DOHH2 (cell line): ENCODE data around the gene HSPB7.
A peak's percentile ranks its signal among the peaks of the same experiment; 100 is the strongest.
"Not testable (repeated sequence)": the region's sequence is repeated elsewhere in the genome, so short reads cannot be mapped to it uniquely, and the experiment has no call there.

ENCODE experiments used
- H3F3A ChIP-seq: fragments of 200-600 bp; sonication (generic), shearing (Covaris generic); 2 replicates; pipeline ENCODE4 v1.6.0; 2016; ENCODE audit warnings: antibody characterized with exemption, mild to moderate bottlenecking; ENCODE audit not compliant: control insufficient read depth, insufficient read depth
- H3K27ac ChIP-seq: fragments of 200-600 bp; sonication (generic); 2 replicates; pipeline ENCODE4 v1.5.1; 2014; ENCODE audit warnings: low read depth, mild to moderate bottlenecking, low read length, moderate library complexity
- H3K27me3 ChIP-seq: fragments of 200-600 bp; sonication (generic); 2 replicates; pipeline ENCODE4 v1.6.1; 2014; ENCODE audit warnings: mild to moderate bottlenecking, low read length, mixed read lengths; ENCODE audit not compliant: control insufficient read depth
- H3K36me3 ChIP-seq: fragments of 200-600 bp; sonication (generic); 2 replicates; pipeline ENCODE4 v1.6.1; 2014; ENCODE audit warnings: mild to moderate bottlenecking, low read length, moderate library complexity, mixed read lengths; ENCODE audit not compliant: control insufficient read depth
- H3K4me1 ChIP-seq: fragments of 200-600 bp; sonication (generic); 2 replicates; pipeline ENCODE4 v1.6.1; 2014; ENCODE audit warnings: mild to moderate bottlenecking, low read length, mixed read lengths; ENCODE audit not compliant: control insufficient read depth
- H3K4me2 ChIP-seq: fragments of 200-600 bp; sonication (generic); 2 replicates; pipeline ENCODE4 v1.6.0; 2014; ENCODE audit warnings: mild to moderate bottlenecking, low read length, moderate library complexity
- H3K4me3 ChIP-seq: fragments of 200-600 bp; sonication (generic); 2 replicates; pipeline ENCODE4 v1.5.1; 2014; ENCODE audit warnings: mild to moderate bottlenecking, low read length, mixed read lengths
- H3K79me2 ChIP-seq: fragments of 200-600 bp; sonication (generic); 2 replicates; pipeline ENCODE4 v1.6.1; 2014; ENCODE audit warnings: mild to moderate bottlenecking, low read length, mixed read lengths; ENCODE audit not compliant: control insufficient read depth
- H3K9me2 ChIP-seq: fragments of 200-600 bp; sonication (generic); replicated peaks from 2 replicates; pipeline ENCODE4 v1.6.1; 2014; ENCODE audit warnings: mild to moderate bottlenecking, low read length, mixed read lengths; ENCODE audit not compliant: control insufficient read depth
- H3K9me3 ChIP-seq: fragments of 200-600 bp; sonication (generic); 2 replicates; pipeline ENCODE4 v1.6.1; 2014; ENCODE audit warnings: antibody characterized with exemption, low read length, mixed read lengths; ENCODE audit not compliant: control insufficient read depth, insufficient read depth
- H4K20me1 ChIP-seq: fragments of 200-600 bp; sonication (generic); 2 replicates; pipeline ENCODE4 v1.6.0; 2014; ENCODE audit warnings: low read depth, mild to moderate bottlenecking, antibody characterized with exemption, low read length, moderate library complexity; ENCODE audit not compliant: control insufficient read depth, insufficient read depth
- EZH2phosphoT487 ChIP-seq: fragments of 200-600 bp; sonication (generic); IDR thresholded peaks from 2 replicates; pipeline ENCODE4 v1.6.1; 2017; ENCODE audit warnings: borderline replicate concordance, mild to moderate bottlenecking, antibody characterized with exemption, low read length, moderate library complexity, mixed read lengths
- TF ChIP-seq, protein P1 (sequence below): fragments of 200-600 bp; sonication (generic); IDR thresholded peaks from one replicate; pipeline ENCODE4 v1.5.1; 2014; ENCODE audit warnings: antibody characterized with exemption, mild to moderate bottlenecking, low read depth, low read length; ENCODE audit not compliant: poor library complexity, severe bottlenecking

HSPB7 gene

GRCh38 chr1:16006010-16006409, 11.8 kb downstream of the HSPB7 start:
- peak overlapping the region; percentile 19 for H3K4me2 ChIP-seq
- no peaks in the 10 kb centered on the region for H3K79me2 ChIP-seq
- H3K4me1 ChIP-seq: peaks cover 27% of the 10 kb centered on the region
- no peaks in the 10 kb centered on the region for H3K9me3 ChIP-seq
- no peaks in the 10 kb centered on the region for H4K20me1 ChIP-seq
- no peak overlapping the region for H3K4me3 ChIP-seq
- no peaks in the 10 kb centered on the region for H3K9me2 ChIP-seq
- H3F3A ChIP-seq: no peaks in the 10 kb centered on the region
- H3K27me3 ChIP-seq: 0 out of 2 replicates have a peak, but pooled peaks cover 7% of the 10 kb centered on the region
- no peak overlapping the region for H3K27ac ChIP-seq
- TF ChIP-seq, protein P1, sequence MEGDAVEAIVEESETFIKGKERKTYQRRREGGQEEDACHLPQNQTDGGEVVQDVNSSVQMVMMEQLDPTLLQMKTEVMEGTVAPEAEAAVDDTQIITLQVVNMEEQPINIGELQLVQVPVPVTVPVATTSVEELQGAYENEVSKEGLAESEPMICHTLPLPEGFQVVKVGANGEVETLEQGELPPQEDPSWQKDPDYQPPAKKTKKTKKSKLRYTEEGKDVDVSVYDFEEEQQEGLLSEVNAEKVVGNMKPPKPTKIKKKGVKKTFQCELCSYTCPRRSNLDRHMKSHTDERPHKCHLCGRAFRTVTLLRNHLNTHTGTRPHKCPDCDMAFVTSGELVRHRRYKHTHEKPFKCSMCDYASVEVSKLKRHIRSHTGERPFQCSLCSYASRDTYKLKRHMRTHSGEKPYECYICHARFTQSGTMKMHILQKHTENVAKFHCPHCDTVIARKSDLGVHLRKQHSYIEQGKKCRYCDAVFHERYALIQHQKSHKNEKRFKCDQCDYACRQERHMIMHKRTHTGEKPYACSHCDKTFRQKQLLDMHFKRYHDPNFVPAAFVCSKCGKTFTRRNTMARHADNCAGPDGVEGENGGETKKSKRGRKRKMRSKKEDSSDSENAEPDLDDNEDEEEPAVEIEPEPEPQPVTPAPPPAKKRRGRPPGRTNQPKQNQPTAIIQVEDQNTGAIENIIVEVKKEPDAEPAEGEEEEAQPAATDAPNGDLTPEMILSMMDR: no peak
- TF ChIP-seq EZH2phosphoT487: no peak
- H3K36me3 ChIP-seq: no peaks in the 10 kb centered on the region

DNA sequence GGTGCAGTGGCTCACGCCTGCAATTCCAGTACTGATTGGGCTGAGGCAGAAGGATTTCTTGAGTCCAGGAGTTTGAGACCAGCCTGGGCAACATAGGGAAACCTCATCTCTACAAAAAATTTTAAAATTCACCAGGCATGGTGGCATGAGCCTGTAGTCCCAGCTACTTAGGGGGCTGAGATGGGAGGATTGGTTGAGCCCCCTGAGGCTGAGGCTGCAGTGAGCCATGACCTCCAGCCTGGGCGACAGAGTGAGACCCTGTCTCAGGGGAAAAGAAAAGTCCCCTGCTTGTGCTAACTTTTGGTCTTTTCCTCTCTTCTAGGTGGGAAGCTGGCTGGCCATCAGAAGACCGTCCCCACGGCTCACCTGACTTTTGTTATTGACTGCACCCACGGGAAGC, 12.2 kb downstream of the HSPB7 start:
- Histone ChIP-seq H3K9me2 (no peaks in the 10 kb centered on the region), H3K27ac (no peak overlapping the region), H3K4me3 (no peak overlapping the region), H3K4me1 (peaks cover 27% of the 10 kb centered on the region), H3K36me3 (no peaks in the 10 kb centered on the region), H3K4me2 (peak overlapping the region; percentile 19), H3F3A (no peaks in the 10 kb centered on the region), H4K20me1 (no peaks in the 10 kb centered on the region), H3K79me2 (no peaks in the 10 kb centered on the region), H3K27me3 (0 out of 2 replicates have a peak, but pooled peaks cover 7% of the 10 kb centered on the region), H3K9me3 (no peaks in the 10 kb centered on the region)
- TF ChIP-seq, protein P1: no peak
- TF ChIP-seq EZH2phosphoT487: no peak

DNA sequence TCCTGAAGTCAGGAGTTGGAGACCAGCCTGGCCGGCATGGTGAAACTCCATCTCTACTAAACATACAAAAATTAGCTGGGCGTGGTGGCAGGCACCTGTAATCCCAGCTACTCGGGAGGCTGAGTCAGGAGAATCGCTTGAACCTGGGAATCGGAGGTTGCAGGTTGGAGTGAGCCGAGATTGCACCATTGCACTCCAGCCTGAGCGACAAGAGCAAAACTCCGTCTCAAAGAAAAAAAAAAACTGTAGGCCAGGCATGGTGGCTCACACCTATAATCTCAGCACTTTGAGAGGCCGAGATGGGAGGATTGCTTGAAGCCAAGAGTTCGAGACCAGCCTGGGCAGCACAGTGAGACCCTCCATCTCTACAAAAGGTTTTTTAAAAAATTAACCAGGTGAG, 16.6 kb downstream of the HSPB7 start:
- not testable (repeated sequence) for H3K9me2 ChIP-seq, H3K27ac ChIP-seq, H3K36me3 ChIP-seq, H3K9me3 ChIP-seq, H3K4me3 ChIP-seq, H3F3A ChIP-seq, H3K79me2 ChIP-seq, H3K4me2 ChIP-seq, H4K20me1 ChIP-seq
- Histone ChIP-seq H3K27me3 (peaks cover 26% of the 10 kb centered on the region), H3K4me1 (peaks cover 18% of the 10 kb centered on the region)

- Histone ChIP-seq H3K4me3 (no peak overlapping the region), H3K4me2 (no peak overlapping the region), H4K20me1 (no peaks in the 10 kb centered on the region), H3K27me3 (peaks cover 19% of the 10 kb centered on the region), H3K9me2 (no peaks in the 10 kb centered on the region), H3K27ac (no peak overlapping the region), H3K79me2 (no peaks in the 10 kb centered on the region), H3K9me3 (no peaks in the 10 kb centered on the region), H3F3A (no peaks in the 10 kb centered on the region), H3K4me1 (no peaks in the 10 kb centered on the region), H3K36me3 (no peaks in the 10 kb centered on the region)
- no peak for TF ChIP-seq EZH2phosphoT487
- TF ChIP-seq, protein P1: no peak
These were observed 18.9 kb downstream of the HSPB7 start for GRCh38 chr1:15998929-15999328.
